ENCODE measurements around the gene OXCT2.
A peak's percentile ranks its signal among the peaks of the same experiment; 100 is the strongest.
"Not testable (repeated sequence)": the region's sequence is repeated elsewhere in the genome, so short reads cannot be mapped to it uniquely, and the experiment has no call there.

Gene OXCT2

GRCh38 chr1:39771022-39771532, at the start of gene OXCT2:
TSS of gene OXCT2 (minus strand) at chr1:39771348. CDS start at chr1:39771255, 93 bp downstream.
- not testable (repeated sequence) for DNase-seq

GRCh38 chr1:39819091-39819812, 48.1 kb upstream of the OXCT2 start:
- DNase-seq = no peak

GRCh38 chr1:39818482-39818881, 47.3 kb upstream of the OXCT2 start:
- DNase-seq = no peak

- peak; percentile 90 to 91 for DNase-seq
These were observed 46.2 kb upstream of the OXCT2 start for GRCh38 chr1:39817091-39817932.

GRCh38 chr1:39816415-39817090, 45.4 kb upstream of the OXCT2 start:
- peak; percentile 36 to 63 for DNase-seq

- no peak for DNase-seq
These were observed 41.8 kb upstream of the OXCT2 start for GRCh38 chr1:39812913-39813312.

- no peak for DNase-seq
These were observed 37.8 kb upstream of the OXCT2 start for GRCh38 chr1:39808784-39809517.

- DNase-seq = no peak
These were observed 34.2 kb upstream of the OXCT2 start for GRCh38 chr1:39805385-39805784.

GRCh38 chr1:39802496-39803260, 31.5 kb upstream of the OXCT2 start:
- no peak for DNase-seq

GRCh38 chr1:39800471-39800835, 29.3 kb upstream of the OXCT2 start:
- no peak for DNase-seq

GRCh38 chr1:39799770-39800470, 28.8 kb upstream of the OXCT2 start:
- peak; percentile 39 to 66 for DNase-seq

- peak; percentile 63 to 65 for DNase-seq
These were observed 28.0 kb upstream of the OXCT2 start for GRCh38 chr1:39798859-39799769.

GRCh38 chr1:39795651-39796050, 24.5 kb upstream of the OXCT2 start:
- no peak for DNase-seq

GRCh38 chr1:39791838-39792237, 20.7 kb upstream of the OXCT2 start:
- no peak for DNase-seq

- DNase-seq = peak in 1 of 2 experiments; percentile 30
These were observed 18.5 kb upstream of the OXCT2 start for GRCh38 chr1:39789571-39790110.

- DNase-seq = peak; percentile 41 to 77
These were observed 17.8 kb upstream of the OXCT2 start, which contains the start of gene BMP8B for GRCh38 chr1:39788758-39789570. TSS of gene BMP8B (minus strand) at chr1:39788865. CDS start at chr1:39788485, 380 bp downstream.

- DNase-seq = peak in 1 of 2 experiments; percentile 38
These were observed 17.2 kb upstream of the OXCT2 start for GRCh38 chr1:39788426-39788757.

GRCh38 chr1:39787964-39788363, 16.8 kb upstream of the OXCT2 start:
- DNase-seq = not testable (repeated sequence)

- DNase-seq = no peak
These were observed 16.3 kb upstream of the OXCT2 start for GRCh38 chr1:39787468-39787867.
